WERI-Rb-1 (cell line): Measurements from ENCODE around the gene AMMECR1.
A peak's percentile ranks its signal among the peaks of the same experiment; 100 is the strongest.

Experiments
- DNase-seq: peaks from one replicate; pipeline ENCODE4 v3.0.0-alpha.2; 2020
- H3K27ac ChIP-seq: fragments of 250-450 bp; sonication (Bioruptor Pico); 2 replicates; pipeline ENCODE4 v1.5.1; 2020; ENCODE audit warnings: mild to moderate bottlenecking, moderate library complexity
- H3K27me3 ChIP-seq: fragments of 250-450 bp; sonication (Bioruptor Pico); 2 replicates; pipeline ENCODE4 v1.5.1; 2021; ENCODE audit warnings: mild to moderate bottlenecking, low read depth, moderate library complexity; ENCODE audit not compliant: insufficient read depth, severe bottlenecking
- H3K36me3 ChIP-seq: fragments of 250-450 bp; sonication (Bioruptor Pico); 2 replicates; pipeline ENCODE4 v1.5.1; 2020; ENCODE audit warnings: mild to moderate bottlenecking, moderate library complexity
- H3K4me3 ChIP-seq: 2 replicates; pipeline ENCODE4 v1.5.1; 2011; ENCODE audit warnings: low read depth, mild to moderate bottlenecking, control low read depth, low read length
- H3K9me3 ChIP-seq: fragments of 250-450 bp; sonication (Bioruptor Pico); 2 replicates; pipeline ENCODE4 v1.5.1; 2021; ENCODE audit warnings: mild to moderate bottlenecking, moderate library complexity; ENCODE audit not compliant: severe bottlenecking
- CTCF ChIP-seq: IDR thresholded peaks from 2 replicates; pipeline ENCODE4 v1.5.1; 2011; ENCODE audit warnings: low read depth, mild to moderate bottlenecking, control low read depth, inconsistent platforms, low read length

Gene AMMECR1

GRCh38 chrX:110182865-110183264 is 135.0 kb downstream of the AMMECR1 start:
- no peaks in the 10 kb centered on the region for H3K27me3 ChIP-seq

GRCh38 chrX:110182362-110182761 is 135.5 kb downstream of the AMMECR1 start:
- Histone ChIP-seq H3K4me3 (no peak overlapping the region), H3K36me3 (peaks cover 4% of the 10 kb centered on the region), H3K27me3 (no peaks in the 10 kb centered on the region), H3K9me3 (no peaks in the 10 kb centered on the region), H3K27ac (no peak overlapping the region)
- DNase-seq = no peak
- no peak for TF ChIP-seq CTCF

More at GRCh38 chrX:110182865-110183264, 135.0 kb downstream of the AMMECR1 start:
- Histone ChIP-seq H3K9me3 (no peaks in the 10 kb centered on the region), H3K27ac (no peak overlapping the region), H3K36me3 (peaks cover 4% of the 10 kb centered on the region), H3K4me3 (no peak overlapping the region)
- DNase-seq = peak; percentile 68
- no peak for TF ChIP-seq CTCF

- H3K36me3 ChIP-seq = peaks cover 4% of the 10 kb centered on the region
- H3K9me3 ChIP-seq = no peaks in the 10 kb centered on the region
- H3K27ac ChIP-seq = no peak overlapping the region
- H3K27me3 ChIP-seq = no peaks in the 10 kb centered on the region
- DNase-seq = no peak
- TF ChIP-seq CTCF = no peak
- H3K4me3 ChIP-seq = no peak overlapping the region
These were observed 136.3 kb downstream of the AMMECR1 start for GRCh38 chrX:110181459-110182137.

GRCh38 chrX:110180928-110181310 is 137.0 kb downstream of the AMMECR1 start:
- Histone ChIP-seq H3K27ac (no peak overlapping the region), H3K36me3 (peaks cover 4% of the 10 kb centered on the region), H3K9me3 (no peaks in the 10 kb centered on the region), H3K4me3 (no peak overlapping the region), H3K27me3 (no peaks in the 10 kb centered on the region)
- TF ChIP-seq CTCF = no peak
- no peak for DNase-seq

GRCh38 chrX:110180176-110180927 is 137.5 kb downstream of the AMMECR1 start:
- no peaks in the 10 kb centered on the region for H3K27me3 ChIP-seq
- H3K4me3 ChIP-seq = no peak overlapping the region
- no peak for DNase-seq
- no peak overlapping the region for H3K27ac ChIP-seq
- H3K36me3 ChIP-seq = peaks cover 4% of the 10 kb centered on the region
- H3K9me3 ChIP-seq = no peaks in the 10 kb centered on the region
- no peak for TF ChIP-seq CTCF
